ENCODE results near the gene EFTUD2.

GRCh38 chr17:44901411-44901921, 2.2 kb upstream of the EFTUD2 start:
- TF ChIP-seq CTCF (IDR thresholded peaks at IDR 0.05) (no peak), POLR2A (IDR thresholded peaks at IDR 0.05) (no peak)

Measured in body of pancreas (tissue), 4 donors.